ENCODE data around the gene PKIG.
A peak's percentile ranks its signal among the peaks of the same experiment; 100 is the strongest.

PKIG gene

DNA sequence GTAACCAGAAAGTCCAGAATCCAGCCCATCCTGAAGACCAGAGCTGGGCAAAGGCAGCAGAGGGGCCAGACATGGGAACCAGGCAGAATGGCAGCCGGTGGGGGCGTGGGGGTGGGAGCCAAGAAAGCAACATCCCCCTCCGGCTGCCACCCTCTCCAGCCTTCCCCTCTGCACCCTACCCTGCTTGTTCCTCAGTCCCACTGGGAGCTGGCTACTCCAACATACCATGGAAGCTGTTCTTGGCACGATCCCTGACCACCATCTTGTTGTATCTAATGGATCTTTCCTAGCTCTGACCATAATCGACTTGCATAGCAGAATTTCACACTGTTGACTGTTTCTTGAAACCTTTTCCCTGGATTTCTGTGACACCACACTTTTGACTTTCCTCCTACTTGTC, 38.9 kb downstream of the PKIG start:
- DNase-seq, result no peak

DNA sequence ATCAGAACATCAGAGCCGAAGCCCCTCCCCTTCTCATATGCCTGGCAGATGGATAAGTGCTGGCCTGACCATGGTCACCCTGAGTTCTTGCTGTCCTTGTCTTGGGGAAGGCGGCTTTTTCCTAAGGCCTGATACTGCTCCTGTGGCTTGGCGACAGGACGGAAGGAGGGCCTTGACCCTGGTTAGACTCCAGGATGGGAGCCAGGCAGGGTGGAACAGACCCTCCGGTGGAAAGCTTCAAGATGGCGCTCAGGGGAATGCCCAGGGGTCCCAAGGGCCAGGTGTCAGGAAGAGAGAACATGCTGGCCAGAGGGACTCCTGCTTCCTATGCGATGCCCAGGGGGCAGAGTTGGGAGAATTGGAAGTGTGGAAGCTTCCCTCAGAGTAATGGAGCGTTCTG, 39.6 kb downstream of the PKIG start:
- DNase-seq, result no peak

DNA sequence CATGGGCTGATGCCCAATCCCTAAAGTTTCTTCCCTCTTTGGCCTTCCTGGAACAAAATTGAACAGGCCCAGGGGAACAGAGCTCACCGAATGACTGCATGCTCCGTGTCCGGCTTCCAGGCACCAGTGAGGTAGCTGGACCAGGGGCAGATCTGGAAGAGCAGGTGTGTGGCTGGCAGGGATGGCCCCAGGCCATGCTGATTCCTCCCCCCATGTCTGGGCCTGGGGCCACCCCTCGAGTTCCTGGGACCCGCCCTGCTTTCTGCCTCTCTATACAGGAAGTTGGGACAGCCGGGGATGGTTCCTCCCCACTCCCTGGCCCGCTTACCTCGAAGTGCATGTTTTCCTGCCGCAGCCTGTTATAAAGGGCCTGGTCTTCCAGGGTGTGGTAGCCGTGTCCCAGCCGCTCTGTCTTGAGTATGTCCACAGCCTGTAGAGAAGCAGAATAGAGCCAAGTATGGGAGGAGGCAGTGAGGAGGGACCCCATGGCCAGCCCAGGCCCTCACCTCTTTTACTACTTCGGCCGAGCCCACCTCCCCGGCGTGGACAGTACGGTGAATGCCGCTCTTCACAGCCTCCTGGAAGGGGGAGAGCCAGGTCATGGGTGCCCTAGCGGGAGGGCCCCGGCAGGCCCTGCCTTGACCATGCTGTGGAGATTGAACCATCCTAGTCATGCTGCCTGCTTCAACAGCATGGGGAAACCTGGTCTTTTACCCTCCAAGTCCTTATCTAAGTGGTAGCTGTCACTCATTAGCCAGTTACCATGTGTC, 40.3 kb downstream of the PKIG start:
- DNase-seq, result no peak

DNA sequence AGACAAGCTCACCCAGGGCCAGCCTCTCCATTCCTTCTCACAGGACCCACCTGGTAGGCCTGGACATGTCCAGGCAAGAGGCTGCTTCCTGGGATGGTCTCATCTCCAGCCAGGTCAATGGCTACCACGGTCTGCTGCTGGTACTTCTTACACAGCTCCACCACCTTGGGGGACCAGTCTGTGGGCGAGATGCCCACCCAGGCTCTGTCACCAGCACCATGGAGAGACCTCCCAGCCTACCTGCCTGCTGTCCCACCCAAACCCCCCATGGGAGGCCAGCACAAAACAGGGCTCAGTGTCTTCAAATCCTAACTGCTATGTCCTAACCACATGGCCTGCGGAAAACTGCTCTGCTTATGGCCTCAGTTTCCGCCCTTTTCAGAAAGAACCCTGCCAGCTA, 41.8 kb downstream of the PKIG start:
- DNase-seq, result no peak

DNA sequence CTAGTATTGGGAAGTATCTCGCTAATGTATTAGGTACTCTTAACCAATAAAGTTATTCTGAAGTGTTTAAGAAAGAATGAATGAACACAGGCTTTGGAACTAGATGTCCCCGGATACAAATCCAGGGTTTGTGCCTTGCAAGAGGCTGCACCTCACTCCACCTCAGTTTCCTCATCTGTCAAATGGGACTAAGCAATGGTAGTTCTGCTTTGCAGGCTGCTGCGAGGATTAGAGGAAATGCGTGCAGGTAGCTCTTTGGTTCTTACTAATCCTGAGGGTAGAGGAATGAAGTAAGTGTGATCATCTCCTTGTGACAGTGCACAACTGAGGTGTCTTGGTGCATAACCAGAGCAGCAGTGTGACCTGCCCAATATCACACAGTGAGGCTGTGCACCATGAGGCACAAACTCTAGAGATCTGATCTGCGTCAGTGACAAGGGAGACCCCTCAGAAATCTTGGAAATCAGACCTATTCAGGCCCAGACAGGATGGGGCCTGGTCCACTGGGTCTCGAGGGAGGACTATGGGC, 42.4 kb downstream of the PKIG start:
- DNase-seq, result no peak

DNA sequence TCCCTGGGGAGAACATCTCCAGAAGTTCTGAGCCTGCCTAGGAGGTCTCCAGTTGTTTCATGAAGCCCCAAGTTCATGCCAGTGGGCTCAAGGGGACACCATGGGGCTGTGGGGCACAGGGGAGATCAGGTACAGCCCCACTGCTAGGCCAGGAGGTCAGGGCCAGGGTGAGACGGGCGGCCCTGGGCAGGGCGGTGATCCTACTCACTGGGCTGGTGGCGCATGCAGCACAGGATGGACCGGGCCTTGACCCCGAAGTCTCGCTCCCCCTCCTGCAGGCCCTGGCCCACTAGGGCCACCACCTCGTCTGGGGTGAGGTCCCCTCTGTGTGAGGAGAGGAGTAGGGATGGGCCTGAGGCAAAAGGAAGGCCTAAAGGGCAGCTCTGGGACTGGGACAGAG, 43.0 kb downstream of the PKIG start:
- no peak for DNase-seq

DNA sequence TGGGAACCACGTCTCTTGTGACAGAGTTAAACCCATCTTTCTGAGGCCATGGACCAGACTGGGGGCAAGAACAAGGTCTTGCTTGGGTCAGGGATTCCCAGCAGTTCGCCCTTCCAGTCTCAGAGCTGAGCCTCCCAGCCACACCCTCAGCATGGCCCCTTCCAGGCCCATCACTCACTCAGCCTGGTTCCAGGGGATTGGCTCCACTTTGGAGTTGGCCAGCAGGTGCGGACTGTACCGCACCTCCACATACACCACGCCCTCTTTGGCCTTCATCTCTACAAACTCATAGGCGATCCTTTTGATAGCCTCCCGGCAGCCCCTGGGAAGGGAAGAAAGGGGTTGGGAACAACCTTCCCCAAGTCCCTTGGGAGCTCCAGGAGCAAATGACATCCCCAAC, 43.9 kb downstream of the PKIG start:
- DNase-seq, result no peak

DNA sequence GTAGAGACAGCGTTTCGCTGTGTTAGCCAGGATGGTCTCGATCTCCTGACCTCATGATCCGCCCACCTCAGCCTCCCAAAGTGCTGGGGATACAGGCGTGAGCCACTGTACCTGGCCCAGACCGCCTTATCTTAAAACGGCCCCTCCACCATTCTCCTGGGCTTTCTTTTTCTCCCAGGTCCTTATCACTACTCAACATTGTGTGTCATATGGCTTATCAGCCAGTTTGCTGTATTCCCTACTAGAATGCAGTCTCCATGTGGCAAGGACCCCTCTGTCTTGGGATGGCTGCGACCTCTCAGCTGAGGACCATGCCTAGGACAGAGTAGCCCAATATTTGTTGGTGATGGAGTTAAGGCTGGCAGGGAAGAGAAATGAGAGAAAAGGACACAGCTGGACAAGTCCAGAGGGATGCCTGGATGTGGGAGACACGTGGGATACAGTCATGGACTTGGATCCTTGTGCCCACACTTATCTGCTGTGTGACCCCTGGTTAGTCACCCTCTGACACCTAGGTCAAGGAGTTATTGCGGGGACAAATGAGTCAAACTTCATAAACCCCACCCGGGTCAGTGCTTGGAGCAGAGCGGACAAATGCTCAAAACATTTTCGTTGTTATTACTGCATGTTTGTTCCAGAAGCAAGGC, 45.1 kb downstream of the PKIG start:
- no peak for DNase-seq

DNA sequence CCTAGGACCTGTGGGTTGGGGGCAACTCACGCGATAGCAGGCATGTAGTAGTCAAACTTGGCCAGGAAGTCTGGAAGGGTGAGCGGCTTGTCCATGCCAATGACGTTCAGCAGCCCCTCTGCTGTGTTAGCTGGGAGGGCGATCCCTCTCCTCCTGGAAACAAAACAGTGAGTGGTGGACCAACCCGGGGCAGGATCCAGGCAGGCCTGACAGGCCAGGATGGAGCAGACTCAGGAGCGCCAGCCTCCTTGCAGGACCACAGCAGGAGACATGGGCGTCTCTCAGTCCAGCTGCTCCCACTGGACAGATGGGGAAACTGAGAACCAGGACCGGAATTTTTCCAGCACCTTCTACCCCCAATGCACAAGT, 46.6 kb downstream of the PKIG start:
- no peak for DNase-seq

DNA sequence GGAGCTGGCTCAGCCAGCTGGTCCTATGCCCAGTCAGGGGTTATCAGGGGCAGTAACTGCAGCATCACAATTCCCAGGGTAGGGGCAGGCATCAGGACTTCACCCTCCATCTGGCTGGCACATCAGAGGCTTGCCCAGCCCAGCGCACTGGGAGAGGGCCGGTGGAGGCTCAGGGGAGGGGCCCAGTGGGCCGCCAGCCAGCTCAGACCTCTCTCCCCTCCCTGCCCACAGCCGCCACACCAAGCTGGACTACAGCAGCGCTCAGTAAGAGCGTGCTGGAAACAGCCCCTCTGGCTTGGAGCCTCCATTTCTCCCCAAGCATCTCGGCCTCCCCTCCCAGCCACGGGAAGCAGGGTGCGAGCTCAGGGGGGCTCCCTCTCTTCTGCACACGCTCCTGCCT, 47.2 kb downstream of the PKIG start:
- DNase-seq, result no peak

DNA sequence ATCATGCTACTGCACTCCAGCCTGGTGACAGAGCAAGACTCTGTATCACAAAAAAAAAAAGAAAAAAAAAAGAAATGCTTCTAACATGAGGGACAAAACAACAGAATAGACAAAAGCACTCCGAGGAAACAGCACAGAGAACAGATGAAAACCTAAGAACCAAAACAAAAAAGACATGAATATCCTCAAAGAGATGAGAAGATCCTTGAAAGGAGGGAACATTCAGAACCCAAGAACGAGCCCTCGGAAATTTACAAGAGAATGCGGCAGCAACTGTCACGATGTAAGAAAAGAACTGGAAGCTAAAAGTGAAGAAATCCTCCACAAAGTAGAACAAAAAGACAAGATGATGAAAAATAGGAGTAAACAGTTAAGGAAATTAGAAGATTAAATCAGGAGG, 47.9 kb downstream of the PKIG start:
- no peak for DNase-seq

DNA sequence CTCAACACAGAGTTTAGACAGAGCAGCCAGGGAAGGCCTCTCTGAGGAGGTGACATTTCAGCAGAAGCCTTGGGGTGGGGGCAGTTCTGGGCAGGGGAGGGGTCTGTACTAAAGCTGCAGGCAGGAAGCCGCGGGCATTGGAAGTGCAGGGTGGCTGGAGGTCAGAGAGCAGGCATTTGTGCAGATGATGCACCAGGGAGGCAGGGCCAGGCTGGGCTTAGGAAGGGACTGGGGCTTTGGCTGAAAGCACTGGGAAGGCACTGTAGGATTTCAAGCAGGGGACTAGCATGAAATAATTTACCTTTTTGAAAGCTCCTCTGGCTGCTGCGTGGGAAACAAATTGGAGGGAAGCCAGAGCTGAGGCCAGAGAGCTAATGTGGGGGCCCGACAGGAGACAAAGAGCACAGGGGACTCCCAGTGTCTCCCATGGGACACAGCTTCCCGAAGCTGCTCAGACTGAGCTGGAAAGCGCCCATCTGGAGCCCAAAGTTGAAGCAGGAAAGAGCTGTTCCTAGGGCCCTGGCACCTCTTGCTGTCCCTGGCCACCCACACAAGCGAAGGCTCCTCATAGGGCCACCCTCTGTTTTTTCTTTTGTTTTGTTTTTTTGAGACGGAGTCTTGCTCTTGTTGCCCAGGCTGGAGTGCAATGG, 49.8 kb downstream of the PKIG start:
- no peak for DNase-seq

DNA sequence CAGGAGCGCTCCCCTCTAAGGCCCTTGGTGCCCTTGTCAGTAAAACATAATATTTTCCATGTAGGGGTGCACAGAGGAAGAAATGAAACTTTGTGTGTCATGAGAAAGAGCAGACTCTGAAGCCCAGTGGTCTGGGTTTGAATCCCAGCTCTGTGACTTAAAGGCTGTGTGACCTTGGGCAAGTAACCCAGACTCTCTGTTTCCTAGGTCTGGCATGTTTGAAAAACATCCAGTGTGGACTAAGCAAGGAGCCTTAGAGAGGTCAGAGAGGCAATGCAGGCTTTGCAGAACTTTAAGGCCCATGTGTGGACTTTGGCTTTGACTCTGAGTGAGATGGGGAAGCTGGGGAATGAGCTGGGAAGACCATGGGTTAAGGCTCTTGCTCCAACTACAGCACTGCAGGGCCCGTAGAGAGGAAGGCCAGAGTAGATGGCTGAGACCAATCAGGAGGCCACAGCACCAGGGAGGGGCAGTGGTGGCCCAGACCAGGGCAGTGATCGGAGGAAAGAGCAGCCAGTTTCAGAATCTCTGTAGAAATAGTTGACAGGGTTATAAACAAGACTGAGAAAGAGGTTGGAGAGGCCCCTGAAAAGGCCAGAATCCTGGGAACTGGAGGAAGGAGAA, 50.9 kb downstream of the PKIG start:
- DNase-seq, result no peak

DNA sequence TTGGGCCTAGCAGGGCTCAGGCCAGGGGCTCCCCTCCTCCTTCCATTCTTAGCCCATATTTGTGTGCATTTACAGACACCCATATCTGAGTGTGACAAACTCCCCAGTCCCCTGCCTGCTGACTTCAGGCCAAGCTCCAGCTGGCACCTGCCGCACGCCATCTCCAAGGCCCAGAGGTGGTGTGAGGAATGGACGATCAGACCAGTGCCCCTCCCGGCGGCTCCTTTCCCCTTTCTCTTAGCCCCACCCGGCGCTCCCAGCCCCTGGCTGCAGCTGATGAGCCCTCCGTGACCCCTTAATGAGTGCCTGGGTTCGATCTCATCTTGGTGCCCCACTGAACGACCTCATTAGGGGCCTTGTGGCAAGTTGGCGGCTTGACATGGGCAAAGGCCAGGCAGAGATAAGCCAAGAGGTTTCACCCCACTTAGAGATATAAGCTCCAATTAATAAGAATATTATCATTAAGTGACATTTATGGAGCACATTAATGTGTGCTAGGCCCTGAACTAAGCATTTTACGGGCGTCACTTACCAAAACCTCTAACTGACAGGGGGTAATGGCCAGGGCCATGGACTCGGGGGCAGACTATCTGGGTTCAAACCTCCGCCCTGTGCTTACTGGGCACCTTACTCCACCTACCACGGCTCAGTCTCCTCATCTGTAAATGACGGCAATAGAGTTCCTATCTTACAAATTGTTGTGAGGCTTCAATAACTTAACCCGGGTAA, 51.7 kb downstream of the PKIG start:
- no peak for DNase-seq

DNA sequence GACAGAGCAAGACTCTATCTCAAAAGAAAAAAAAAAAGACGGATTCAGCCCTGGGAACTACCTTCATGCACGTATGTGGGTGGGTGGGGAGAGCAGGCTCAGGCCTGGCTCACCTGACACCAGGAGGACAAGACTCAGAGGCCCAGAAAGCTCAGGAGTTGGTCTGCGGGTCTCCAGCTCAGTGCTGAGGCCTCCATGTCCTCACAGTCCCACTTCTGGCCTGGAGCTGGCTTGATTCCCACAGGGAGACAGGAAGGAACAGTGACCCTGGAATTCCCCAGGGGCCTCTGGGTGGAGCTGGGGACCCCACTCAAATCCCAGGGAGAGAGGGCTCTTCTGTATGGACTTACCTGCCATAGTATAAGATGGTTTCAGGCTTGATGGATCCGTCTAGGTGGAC, 53.5 kb downstream of the PKIG start:
- DNase-seq, result no peak

DNA sequence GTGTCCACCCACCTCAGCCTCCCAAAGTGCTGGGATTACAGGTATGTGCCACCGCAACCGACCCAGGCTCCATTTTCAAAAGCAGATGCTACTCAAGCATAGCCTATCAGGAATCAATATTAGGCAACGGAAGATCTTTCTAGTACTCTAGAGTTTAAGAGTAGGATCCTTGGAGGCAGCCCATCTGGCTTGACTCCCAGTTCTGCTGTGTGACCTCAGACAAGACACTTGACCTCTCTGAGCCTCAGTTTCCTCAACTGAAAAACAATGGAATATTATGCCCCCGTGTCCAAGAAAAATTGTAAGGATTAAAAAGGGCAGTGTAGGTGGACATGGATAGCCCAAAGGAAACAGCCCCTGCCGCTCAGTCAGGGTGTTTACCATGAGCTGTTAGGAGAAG, 54.7 kb downstream of the PKIG start:
- no peak for DNase-seq

DNA sequence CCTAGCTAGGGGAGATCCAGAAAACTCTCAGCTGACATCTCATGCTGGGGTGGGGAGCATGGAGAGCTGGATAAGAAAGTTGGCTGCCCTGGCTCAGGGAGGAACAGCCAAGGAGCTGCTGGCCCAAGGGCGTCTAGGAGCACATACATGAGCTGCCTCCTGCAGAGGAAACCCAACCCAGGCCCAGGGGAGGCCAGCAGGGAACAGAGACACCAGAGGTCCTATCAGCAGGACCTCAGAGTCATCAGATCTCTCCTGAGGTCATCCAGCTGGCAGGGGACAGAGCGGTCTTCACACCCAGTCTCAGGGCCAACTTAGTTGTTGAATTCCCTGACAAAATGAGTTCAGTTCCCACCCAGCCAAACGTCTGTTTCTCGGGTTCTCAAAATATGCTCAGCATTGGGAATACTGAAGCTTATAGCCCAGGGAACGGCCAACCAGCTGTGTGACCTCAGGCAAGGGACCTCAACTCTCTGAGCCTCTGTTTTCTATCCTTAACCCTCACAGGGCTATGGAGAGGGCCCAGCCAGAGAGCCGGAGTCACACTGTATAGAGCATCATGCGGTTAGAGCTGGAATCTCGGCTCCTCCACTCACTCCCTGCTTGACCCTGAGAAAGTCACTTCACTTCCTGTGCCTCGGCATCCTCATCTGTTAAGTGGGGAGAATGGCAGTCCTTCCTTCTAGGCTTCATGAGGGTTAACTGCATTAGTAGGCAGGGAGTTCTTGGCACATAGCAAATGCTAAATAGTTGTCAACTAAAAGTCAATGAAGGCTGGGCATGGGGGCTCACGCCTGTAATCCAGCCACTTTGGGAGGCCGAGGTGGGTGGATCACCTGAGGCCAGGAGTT, 55.4 kb downstream of the PKIG start:
- no peak for DNase-seq

DNA sequence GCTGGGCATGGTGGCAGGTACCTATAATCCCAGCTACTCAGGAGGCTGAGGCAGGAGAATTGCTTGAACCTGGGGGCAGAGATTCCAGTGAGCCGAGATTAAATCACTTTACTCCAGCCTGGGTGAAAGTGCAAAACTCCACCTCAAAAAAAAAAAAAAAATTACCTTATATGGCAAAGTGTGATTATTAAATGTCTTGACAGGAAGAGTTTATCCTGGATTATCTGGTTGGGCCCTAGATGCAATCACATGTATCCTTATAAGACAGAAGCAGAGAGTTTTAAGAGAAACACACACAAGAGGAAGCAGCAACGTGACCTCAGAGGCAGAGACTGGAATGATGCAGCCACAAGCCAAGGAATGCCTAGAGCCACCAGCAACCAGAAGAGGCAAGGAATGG, 58.1 kb downstream of the PKIG start:
- DNase-seq, result no peak

DNA sequence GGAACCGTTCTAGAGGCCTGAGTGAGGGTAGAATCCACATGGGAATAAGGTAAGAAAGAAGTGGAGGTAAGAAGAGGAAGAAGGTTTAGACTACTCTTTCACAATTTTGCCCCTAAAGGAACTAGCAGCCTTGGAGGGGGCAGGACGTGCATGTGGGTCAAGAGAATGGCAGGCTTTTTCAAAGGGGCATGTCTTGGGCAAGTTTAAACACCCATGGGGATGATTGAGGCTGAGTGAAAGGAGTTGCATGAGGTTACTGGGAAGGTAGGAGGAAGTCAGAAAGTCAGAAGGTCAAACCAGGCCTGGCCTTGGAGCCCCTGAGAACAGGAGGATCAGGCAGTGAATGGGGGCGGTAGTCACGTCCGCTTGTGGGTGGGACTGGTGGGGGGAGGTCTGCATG, 58.9 kb downstream of the PKIG start:
- DNase-seq, result no peak

DNA sequence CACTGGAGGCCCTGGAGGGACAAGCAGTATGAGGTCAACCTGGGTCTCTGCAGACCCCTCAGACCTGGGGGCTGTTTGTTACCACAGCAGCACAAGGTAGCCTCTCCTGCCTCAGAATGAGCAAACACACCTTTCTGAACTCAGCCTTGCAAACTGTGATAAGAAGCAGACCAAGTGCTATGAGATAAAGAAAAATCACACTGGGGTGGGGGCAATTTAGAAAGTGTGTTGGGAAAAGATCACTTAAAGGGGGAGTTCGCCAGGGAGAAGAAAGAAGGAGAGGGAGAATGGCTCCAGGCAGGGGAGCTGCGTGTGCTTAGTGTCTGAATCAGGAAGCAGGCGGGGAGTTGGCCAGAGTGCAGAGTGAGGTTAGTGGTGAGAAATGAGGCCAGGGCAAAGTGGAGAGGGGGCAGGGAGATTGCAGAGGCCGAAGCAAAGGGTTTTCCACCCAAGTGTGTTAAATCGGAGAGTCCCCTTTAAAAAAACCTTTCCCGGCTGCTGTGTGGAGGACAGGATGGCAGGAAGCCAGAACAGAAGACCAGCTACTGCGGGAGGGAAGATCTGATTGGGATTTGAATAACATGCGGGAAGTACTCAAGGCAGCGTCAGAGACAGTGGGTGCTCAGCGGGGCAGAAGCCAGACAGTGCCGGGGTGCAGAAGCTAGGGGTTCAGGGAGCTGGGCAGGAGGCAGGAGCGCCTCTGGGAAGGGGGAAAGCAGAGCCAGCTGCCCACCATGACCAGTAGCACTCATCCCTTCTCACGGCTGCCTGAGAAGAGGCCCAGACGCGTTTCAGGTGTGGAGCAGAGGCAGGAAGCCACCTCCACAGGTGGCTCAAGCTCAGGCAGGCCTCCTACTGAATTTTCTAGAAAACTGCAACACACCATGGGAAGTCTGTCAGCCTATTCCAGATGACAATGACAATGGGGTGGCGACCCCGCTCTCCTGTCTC, 60.1 kb downstream of the PKIG start:
- DNase-seq, result peak; percentile 34

DNA sequence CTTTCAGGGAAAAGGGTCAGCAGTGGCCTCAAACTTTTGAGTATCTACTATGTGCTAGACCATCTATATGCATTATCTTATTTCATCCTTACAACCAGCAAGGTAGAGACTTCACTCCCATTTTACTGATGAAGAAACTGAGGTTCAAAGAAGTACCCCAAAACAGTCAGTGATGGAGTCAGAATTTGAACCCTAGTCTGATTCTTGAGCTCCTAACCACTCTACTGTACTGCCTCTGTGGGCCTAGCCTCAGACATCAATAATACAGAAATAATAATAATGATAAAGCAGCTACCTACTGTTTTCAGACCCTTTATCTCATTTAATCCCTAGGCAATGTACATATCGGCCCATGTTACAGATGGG, 60.8 kb downstream of the PKIG start:
- no peak for DNase-seq

Measured in DMS79 (cell line).